Hematopoietic multipotent progenitor cell treated with erythropoietin and hydrocortisone succinate and interleukin-3 and kit ligand, for 6 days (in vitro differentiated cells): ENCODE results near the gene RFNG.

Source experiments
- DNase-seq: peaks from one replicate; pipeline ENCODE4 v3.0.0-alpha.2; 2015

RFNG gene

DNA sequence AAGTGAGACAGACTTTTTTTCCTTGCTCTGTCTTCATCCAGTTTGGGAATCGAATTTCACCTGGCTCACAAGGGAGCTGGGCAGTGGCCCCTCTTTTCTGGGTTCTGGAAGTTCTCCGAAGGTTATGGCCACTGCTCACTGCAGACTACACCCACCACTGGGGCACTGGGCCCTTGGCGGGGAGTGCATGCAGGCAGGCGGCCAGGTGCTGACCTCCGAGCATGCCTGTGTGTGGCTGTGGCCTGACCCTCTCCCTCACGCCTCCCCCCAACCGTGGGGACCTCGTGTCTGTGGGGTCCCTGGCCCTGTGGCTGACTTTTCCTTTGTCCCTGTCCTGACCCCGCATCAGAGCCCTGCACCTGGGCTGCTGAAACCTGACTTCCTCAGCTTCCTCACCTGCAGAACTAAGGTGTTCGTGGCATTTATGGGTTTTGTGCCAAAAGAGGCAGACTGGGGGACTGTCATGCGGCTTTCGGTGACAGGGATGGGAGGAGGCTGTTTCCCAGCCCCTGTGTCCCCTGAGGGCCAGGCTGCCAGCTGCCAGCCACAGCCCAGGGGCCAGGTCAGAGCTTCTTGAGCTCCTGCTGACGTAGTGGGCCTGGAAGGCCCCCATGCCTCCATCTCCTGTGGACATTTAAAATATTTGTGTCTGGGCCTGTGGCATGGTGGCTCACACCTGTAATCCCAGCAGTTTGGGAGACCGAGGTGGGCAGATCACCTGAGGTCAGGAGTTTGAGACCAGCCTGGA lies 52.7 kb downstream of the RFNG start:
- no peak for DNase-seq

DNA sequence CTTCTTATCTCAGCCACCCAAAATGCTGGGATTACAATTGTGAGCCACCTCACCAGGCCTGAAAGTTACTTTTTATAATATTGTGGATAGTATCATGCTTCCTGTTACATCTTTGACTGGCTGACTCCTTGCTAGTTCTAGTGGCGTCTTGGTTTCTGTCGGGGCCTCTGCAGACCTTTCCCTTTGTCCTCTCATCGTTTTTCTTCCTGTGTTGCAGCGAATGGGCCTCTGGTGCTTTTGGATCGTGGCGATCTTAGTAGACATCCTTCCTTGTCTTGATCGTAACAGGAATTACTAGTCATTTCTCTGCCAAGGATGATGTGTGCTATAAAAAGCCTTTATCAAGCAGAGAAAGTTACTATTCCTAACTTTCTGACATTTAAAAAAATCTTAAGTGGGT lies 53.4 kb downstream of the RFNG start:
- DNase-seq: no peak
